Loucy (cell line): ENCODE measurements around the gene HAP1.

Source experiments
- EZH2phosphoT487 ChIP-seq: fragments of 200-600 bp; IDR thresholded peaks from 2 replicates; pipeline ENCODE4 v1.6.1; 2018; ENCODE audit warnings: antibody characterized with exemption, mild to moderate bottlenecking, moderate library complexity, borderline replicate concordance
- TF ChIP-seq, protein P1 (sequence below): fragments of 200-600 bp; sonication (generic); conservative IDR thresholded peaks from 2 replicates; pipeline ENCODE4 v1.5.1; 2014; ENCODE audit warnings: mild to moderate bottlenecking, antibody characterized with exemption, low read length

DNA sequence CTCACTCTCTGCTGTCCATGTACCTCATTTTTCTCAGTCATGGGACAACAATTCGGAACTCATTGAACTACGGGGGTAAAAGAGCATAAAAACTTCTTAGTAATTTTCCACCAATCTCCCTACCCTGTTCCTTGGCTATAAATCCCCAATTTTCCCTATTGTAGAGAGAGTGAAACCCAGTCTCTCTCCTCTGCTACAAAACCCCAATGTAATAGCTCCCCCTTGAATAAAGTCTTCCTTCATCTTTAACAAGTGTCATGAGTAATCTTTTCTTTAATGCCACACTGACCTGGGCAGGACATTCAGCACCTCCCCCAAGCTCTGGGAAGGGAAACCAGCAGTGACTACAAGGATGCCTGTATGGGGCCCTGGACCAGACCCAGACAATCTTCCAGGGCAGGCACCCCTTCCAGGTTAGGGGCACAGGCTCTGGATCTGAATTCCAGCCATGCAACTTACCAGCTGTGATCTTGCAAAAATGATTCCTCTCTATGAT lies 56.0 kb downstream of the HAP1 start:
- TF ChIP-seq, protein P1, sequence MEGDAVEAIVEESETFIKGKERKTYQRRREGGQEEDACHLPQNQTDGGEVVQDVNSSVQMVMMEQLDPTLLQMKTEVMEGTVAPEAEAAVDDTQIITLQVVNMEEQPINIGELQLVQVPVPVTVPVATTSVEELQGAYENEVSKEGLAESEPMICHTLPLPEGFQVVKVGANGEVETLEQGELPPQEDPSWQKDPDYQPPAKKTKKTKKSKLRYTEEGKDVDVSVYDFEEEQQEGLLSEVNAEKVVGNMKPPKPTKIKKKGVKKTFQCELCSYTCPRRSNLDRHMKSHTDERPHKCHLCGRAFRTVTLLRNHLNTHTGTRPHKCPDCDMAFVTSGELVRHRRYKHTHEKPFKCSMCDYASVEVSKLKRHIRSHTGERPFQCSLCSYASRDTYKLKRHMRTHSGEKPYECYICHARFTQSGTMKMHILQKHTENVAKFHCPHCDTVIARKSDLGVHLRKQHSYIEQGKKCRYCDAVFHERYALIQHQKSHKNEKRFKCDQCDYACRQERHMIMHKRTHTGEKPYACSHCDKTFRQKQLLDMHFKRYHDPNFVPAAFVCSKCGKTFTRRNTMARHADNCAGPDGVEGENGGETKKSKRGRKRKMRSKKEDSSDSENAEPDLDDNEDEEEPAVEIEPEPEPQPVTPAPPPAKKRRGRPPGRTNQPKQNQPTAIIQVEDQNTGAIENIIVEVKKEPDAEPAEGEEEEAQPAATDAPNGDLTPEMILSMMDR = no peak
- TF ChIP-seq EZH2phosphoT487 = no peak
